HCT116 (cell line): ENCODE measurements around the gene STK25. TPM values are rescaled to one million over a fixed set of nuclear protein-coding genes. Genes with fewer than 3 reads are reported as not detected.
A peak's percentile ranks its signal among the peaks of the same experiment; 100 is the strongest.

Source experiments
- ATAC-seq: fragments of 200-7000 bp; cut with Tn5 transposase; 2 replicates; pipeline ENCODE4 v1.9.1; 2020; ENCODE audit warnings: mild to moderate bottlenecking, moderate library complexity
- BruUV-seq: library from RNA; stranded (reverse); fragments of 400-500 nt; replicated peaks from 2 replicates; lab custom pipeline; 2021; lab: Mats Ljungman, UMichigan
- CTCF ChIA-PET: fragments of 300-600 bp; sonication (Branson Sonifier 250); formaldehyde crosslinking; loops from one replicate; lab custom pipeline; 2021; ENCODE audit warnings: antibody characterized with exemption; lab: Charles Lee
- POLR2A ChIA-PET: fragments of 300-600, 350-600 bp; sonication (Branson Sonifier 250); formaldehyde crosslinking; loops from one replicate; lab custom pipeline; 2021; ENCODE audit warnings: antibody characterized with exemption; lab: Charles Lee
- RAD21 ChIA-PET, 2 experiments: fragments of 300-600 bp; sonication (Branson Sonifier 250); formaldehyde crosslinking; loops; one replicate each; lab custom pipeline; 2023; ENCODE audit warnings: low total read pairs in 2 of 2; ENCODE audit not compliant: uncharacterized antibody in 2 of 2, unreplicated experiment in 2 of 2, low non-redundant PET in 1 of 2; lab: Charles Lee
- DNase-seq: peaks from one replicate; pipeline ENCODE4 v3.0.0-alpha.2; 2010; ENCODE audit warnings: low read depth, low spot score
- H2AFZ ChIP-seq: fragments of 200-600 bp; shearing (Covaris generic), sonication (generic); 2 replicates; pipeline ENCODE4 v1.6.1; 2017; ENCODE audit warnings: low read depth, mixed run types, mixed read lengths, antibody characterized with exemption, low read length; ENCODE audit not compliant: poor library complexity, severe bottlenecking
- H3K27ac ChIP-seq: 2 replicates; pipeline ENCODE4 v1.5.1; 2012; ENCODE audit warnings: low read depth, low read length
- H3K27me3 ChIP-seq: fragments of 200-600 bp; sonication (generic); 2 replicates; pipeline ENCODE4 v1.6.1; 2016; ENCODE audit warnings: mixed run types, low read length, mixed read lengths; ENCODE audit not compliant: insufficient read depth
- H3K36me3 ChIP-seq, 2 experiments: fragments of 200-500 bp in 1 of 2; fragments of 200-600 bp in 1 of 2; sonication (Bioruptor generic) in 1 of 2; sonication (generic) in 1 of 2; 2 replicates each; pipeline versions ENCODE4 v1.5.1 to v1.6.1; 2014 to 2016; ENCODE audit warnings: low read length in 2 of 2, inconsistent platforms in 1 of 2, mixed read lengths in 1 of 2, mixed run types in 1 of 2; ENCODE audit not compliant: insufficient read depth in 2 of 2, control insufficient read depth in 1 of 2
- H3K4me1 ChIP-seq, 2 experiments: fragments of 200-600 bp in 1 of 2; sonication (generic) in 1 of 2; 2 replicates each; pipeline versions ENCODE4 v1.5.1 to v1.6.1; 2012 to 2017; ENCODE audit warnings: low read length in 2 of 2, inconsistent platforms in 1 of 2, mild to moderate bottlenecking in 1 of 2, mixed read lengths in 1 of 2, mixed run types in 1 of 2, moderate library complexity in 1 of 2; ENCODE audit not compliant: insufficient read depth in 2 of 2, control insufficient read depth in 1 of 2
- H3K4me2 ChIP-seq: fragments of 200-600 bp; sonication (generic); 2 replicates; pipeline ENCODE4 v1.6.1; 2017; ENCODE audit warnings: mixed run types, low read length, mixed read lengths
- H3K4me3 ChIP-seq, 2 experiments: fragments of 200-600 bp in 1 of 2; sonication (generic) in 1 of 2; replicated peaks in 1 of 2; 2 replicates each; pipeline ENCODE4 v1.5.1; 2011 to 2016; ENCODE audit warnings: low read length in 2 of 2, control low read depth in 1 of 2, low read depth in 1 of 2, mild to moderate bottlenecking in 1 of 2, mixed read lengths in 1 of 2, mixed run types in 1 of 2
- H3K79me2 ChIP-seq: fragments of 200-600 bp; sonication (generic); 2 replicates; pipeline ENCODE4 v1.6.1; 2017; ENCODE audit warnings: mild to moderate bottlenecking, mixed run types, low read length, moderate library complexity, mixed read lengths; ENCODE audit not compliant: insufficient read depth
- H3K9ac ChIP-seq: fragments of 200-600 bp; sonication (generic); 2 replicates; pipeline ENCODE4 v1.6.1; 2016; ENCODE audit warnings: low read length, mixed read lengths
- H3K9me2 ChIP-seq: fragments of 200-600 bp; sonication (generic), shearing (Covaris generic); 2 replicates; pipeline ENCODE4 v1.6.1; 2017; ENCODE audit warnings: mixed run types, mild to moderate bottlenecking, moderate library complexity; ENCODE audit not compliant: insufficient read depth
- H3K9me3 ChIP-seq, 2 experiments: fragments of 200-500 bp in 1 of 2; fragments of 200-600 bp in 1 of 2; sonication (Bioruptor generic) in 1 of 2; sonication (generic) in 1 of 2; 2 replicates each; pipeline ENCODE4 v1.6.1; 2014 to 2017; ENCODE audit warnings: low read length in 2 of 2, mixed read lengths in 2 of 2, inconsistent platforms in 1 of 2, low read depth in 1 of 2, mild to moderate bottlenecking in 1 of 2, mixed run types in 1 of 2, moderate library complexity in 1 of 2; ENCODE audit not compliant: control insufficient read depth in 1 of 2, insufficient read depth in 1 of 2
- H4K20me1 ChIP-seq: fragments of 200-600 bp; sonication (generic), shearing (Covaris generic); 2 replicates; pipeline ENCODE4 v1.6.1; 2017; ENCODE audit warnings: mixed run types, mild to moderate bottlenecking, moderate library complexity; ENCODE audit not compliant: insufficient read depth
- CBX3 ChIP-seq: IDR thresholded peaks from 2 replicates; pipeline ENCODE4 v1.6.1; 2012; ENCODE audit warnings: low read depth
- CEBPB ChIP-seq: IDR thresholded peaks from 2 replicates; pipeline ENCODE4 v1.6.1; 2012; ENCODE audit warnings: low read depth
- EGR1 ChIP-seq: IDR thresholded peaks from 2 replicates; pipeline ENCODE4 v1.6.1; 2012; ENCODE audit warnings: low read depth
- ELF1 ChIP-seq: IDR thresholded peaks from 2 replicates; pipeline ENCODE4 v1.6.1; 2012; ENCODE audit warnings: low read depth, borderline replicate concordance
- EZH2phosphoT487 ChIP-seq: fragments of 200-600 bp; IDR thresholded peaks from 2 replicates; pipeline ENCODE4 v1.6.1; 2018; ENCODE audit warnings: antibody characterized with exemption, borderline replicate concordance
- JUND ChIP-seq: IDR thresholded peaks from 2 replicates; pipeline ENCODE4 v1.6.1; 2012
- POLR2A ChIP-seq: IDR thresholded peaks from 2 replicates; pipeline ENCODE4 v1.7.0; 2011; ENCODE audit warnings: borderline replicate concordance; ENCODE audit not compliant: insufficient read depth, insufficient read length; ENCODE audit errors: extremely low read depth
- RAD21 ChIP-seq: IDR thresholded peaks from 2 replicates; pipeline ENCODE4 v1.6.1; 2012; ENCODE audit warnings: low read depth, mild to moderate bottlenecking
- YY1 ChIP-seq: IDR thresholded peaks from 2 replicates; pipeline ENCODE4 v1.6.1; 2011; ENCODE audit warnings: low read length, low read depth, moderate library complexity, mild to moderate bottlenecking; ENCODE audit not compliant: insufficient replicate concordance; ENCODE audit errors: extremely low read depth
- intact Hi-C: fragments of 100-400 bp; cut with micrococcal nuclease; formaldehyde crosslinking; loops from 2 replicates; pipeline ENCODE4 v1.10.0; 2022
- total RNA-seq: library from RNA; stranded (reverse); gene quantifications from one replicate; pipeline ENCODE4 v1.2.1, GENCODE V29; 2021; ENCODE audit not compliant: unreplicated experiment

Gene STK25
- total RNA-seq, 1 experiment from 2014 or later = 160 TPM

DNA sequence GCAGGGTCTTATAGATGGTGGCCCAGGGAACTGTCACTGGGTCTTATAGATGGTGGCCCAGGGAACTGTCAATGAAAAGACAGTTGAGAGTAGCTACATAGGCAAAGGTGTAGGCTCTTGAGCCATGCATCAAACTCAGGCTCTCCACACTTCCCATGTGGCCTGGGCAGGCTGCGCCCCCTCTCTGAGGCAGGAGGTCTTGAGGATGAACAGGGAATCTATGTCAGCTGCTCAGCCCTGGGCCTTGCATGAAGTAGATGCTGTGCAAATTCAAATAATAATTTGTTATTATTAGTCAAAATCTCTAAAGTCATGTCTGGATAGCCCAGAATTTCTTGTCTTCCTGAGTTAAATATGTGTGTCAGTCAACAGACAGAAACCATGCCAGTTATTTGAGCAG lies 26.7 kb downstream of the STK25 start:
- ATAC-seq = 0 out of 2 replicates have a peak, but pooled peaks have one; percentile 11
- TF ChIP-seq RAD21 = peak; percentile 12; the same call in 1 of the 2 replicates
- TF ChIP-seq JUND = no peak
- TF ChIP-seq POLR2A = no peak
- no peak for TF ChIP-seq CBX3
- TF ChIP-seq YY1 = no peak
- BruUV-seq = no TSS peak
- RAD21 ChIA-PET = no interaction called here
- H4K20me1 ChIP-seq = no peaks in the 10 kb centered on the region
- H3K27ac ChIP-seq = no peak overlapping the region
- H3K27me3 ChIP-seq = no peaks in the 10 kb centered on the region
- no peak overlapping the region for H2AFZ ChIP-seq
- H3K79me2 ChIP-seq = no peaks in the 10 kb centered on the region
- no peaks in the 10 kb centered on the region for H3K9me2 ChIP-seq
- POLR2A ChIA-PET = no interaction called here
- no peaks in the 10 kb centered on the region for H3K36me3 ChIP-seq
- no peak overlapping the region for H3K9ac ChIP-seq
- CTCF ChIA-PET = no interaction called here
- H3K4me1 ChIP-seq = no peaks in the 10 kb centered on the region
- no peak overlapping the region for H3K4me2 ChIP-seq
- no peak for DNase-seq
- H3K4me3 ChIP-seq = no peak overlapping the region
- intact Hi-C loops = no loop called here
- H3K9me3 ChIP-seq = no peaks in the 10 kb centered on the region

DNA sequence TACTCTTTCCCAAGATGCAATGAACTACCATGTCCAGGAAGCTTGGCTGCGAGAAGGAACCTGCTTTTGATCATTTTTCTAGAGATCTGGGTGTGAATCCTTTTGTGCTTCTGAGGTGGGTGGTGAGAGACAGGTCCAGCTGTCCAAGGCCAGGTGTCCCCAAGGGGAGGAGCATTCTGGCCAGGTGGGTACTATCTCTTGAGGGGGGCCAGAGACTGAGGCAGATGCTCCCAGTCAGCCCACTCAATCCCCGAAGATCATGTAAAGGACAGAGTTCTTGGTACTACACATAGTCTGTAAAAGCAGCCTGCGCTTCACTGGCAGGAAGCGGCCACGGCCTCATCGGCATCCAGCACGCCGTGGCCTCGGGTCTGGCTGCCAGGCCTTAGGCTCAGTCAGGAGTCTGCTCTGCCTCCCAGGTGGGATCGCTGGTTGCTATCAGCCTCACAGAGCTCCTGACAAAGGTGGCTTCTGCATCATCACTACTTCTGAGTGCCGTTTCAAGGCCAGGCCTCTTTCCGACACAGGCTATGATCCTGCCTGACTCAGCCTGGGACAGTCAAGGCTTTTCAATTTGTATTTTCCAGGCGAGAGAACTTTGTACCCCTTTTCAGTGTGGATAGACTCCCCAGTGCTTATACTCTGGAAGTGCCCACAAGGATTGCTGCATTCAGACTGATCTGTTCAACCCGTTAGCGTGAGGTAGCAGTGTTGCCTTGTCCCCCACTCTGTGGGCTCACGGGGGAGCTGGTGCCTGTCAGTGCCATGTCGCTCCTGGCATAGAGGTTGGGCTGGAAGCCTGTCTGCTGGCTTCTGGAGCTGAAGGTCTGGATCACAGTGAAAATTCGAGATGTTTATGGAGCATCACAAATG lies 29.1 kb downstream of the STK25 start:
- no peak for TF ChIP-seq EGR1
- no peak for TF ChIP-seq CBX3
- no peak for TF ChIP-seq EZH2phosphoT487
- no peak for TF ChIP-seq ELF1
- no peak for TF ChIP-seq CEBPB
- H3K9ac ChIP-seq = no peak overlapping the region
- ChIA-PET RAD21 (no interaction called here), CTCF (no interaction called here), POLR2A (no interaction called here)
- H3K79me2 ChIP-seq = no peaks in the 10 kb centered on the region
- H3K27me3 ChIP-seq = no peaks in the 10 kb centered on the region
- no peak overlapping the region for H3K4me2 ChIP-seq
- H3K4me1 ChIP-seq = no peaks in the 10 kb centered on the region
- no TSS peak for BruUV-seq
- no peaks in the 10 kb centered on the region for H3K9me3 ChIP-seq
- no peaks in the 10 kb centered on the region for H3K36me3 ChIP-seq
- intact Hi-C loops = no loop called here
- no peaks in the 10 kb centered on the region for H3K9me2 ChIP-seq
- H2AFZ ChIP-seq = no peak overlapping the region
- H4K20me1 ChIP-seq = no peaks in the 10 kb centered on the region
- ATAC-seq = no peak
- no peak for DNase-seq
- H3K27ac ChIP-seq = no peak overlapping the region
- H3K4me3 ChIP-seq = no peak overlapping the region
